Panc1 (cell line): ENCODE results near the gene HOXA5.

Experiments used
- CTCF ChIP-seq: fragments of 450-650 bp; IDR thresholded peaks from 2 replicates; pipeline ENCODE4 v1.5.1; 2017; ENCODE audit warnings: mild to moderate bottlenecking
- POLR2AphosphoS5 ChIP-seq: IDR thresholded peaks from 2 replicates; pipeline ENCODE4 v1.6.1; 2012; ENCODE audit warnings: mild to moderate bottlenecking, low read depth, low read length, moderate library complexity

GRCh38 chr7:27116031-27116961 is 27.2 kb downstream of the HOXA5 start:
- no peak for TF ChIP-seq POLR2AphosphoS5
- TF ChIP-seq CTCF: no peak
